Raji (cell line): Measurements from ENCODE around the gene LAMA5.

Source experiments
- POLR2A ChIP-seq: IDR thresholded peaks from 2 replicates; pipeline ENCODE4 v1.6.1; 2011; ENCODE audit warnings: low read depth, low read length, control low read depth; ENCODE audit not compliant: insufficient read depth

Gene LAMA5

DNA sequence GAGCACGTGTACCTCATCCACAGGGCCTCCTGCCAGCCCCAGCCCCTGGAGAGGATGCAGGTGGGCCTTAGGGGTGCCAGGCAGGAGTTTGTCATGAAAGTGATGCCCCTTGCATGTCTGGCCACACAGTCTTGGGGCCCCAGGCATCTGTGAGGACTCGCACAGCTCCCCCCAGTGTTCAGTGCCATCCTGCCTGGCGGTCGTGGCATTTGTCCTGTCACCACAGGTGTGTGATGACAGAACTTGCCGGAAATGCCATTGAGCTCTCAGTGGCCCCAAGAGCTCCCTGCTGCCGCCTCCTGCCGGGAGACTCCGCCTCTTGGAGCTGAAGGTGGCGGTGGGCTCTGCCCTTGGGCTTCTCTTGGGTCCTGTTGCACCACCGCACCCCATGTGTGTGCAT, 94.9 kb downstream of the LAMA5 start:
- TF ChIP-seq POLR2A = no peak

DNA sequence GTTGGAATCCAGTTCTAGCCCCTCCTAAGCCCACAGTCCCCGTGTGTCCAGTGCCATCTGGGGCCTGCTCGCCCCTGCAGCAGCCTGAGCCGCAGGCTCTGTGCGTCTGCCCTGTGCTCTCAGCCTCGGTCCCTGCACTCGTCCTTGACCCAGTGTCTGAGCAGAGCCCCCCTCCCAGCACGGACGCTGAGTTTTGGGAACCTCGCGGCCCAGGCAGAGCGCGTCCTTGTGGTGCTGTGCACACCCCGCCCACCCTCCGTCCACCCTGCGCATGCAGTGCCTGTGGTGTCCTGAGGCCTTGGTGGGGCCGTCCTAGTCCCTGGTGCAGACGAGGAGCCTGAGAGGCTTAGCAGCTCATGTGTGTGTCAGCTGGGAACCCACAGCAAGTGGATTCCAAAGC, 97.2 kb downstream of the LAMA5 start:
- TF ChIP-seq POLR2A = no peak

DNA sequence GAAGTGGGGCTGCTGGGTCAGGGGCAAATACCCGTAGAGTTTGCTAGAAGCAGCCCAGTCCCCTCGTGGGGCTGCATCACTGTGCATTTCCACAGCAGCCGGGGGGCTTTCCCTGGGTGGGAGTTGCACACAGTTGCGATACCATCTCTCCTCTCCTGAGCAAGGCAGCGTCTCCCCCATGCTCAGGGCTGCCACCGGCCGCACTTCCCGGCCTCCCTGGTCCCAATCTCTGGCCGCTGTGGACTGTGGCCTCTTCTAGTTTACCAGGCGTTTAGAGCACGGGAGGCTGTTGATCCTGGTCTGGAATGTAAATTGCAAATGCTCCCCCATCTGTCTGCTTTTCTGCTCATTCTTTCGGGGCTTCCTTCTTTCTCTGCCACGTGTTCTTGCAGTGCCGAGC, 97.7 kb downstream of the LAMA5 start:
- no peak for TF ChIP-seq POLR2A

DNA sequence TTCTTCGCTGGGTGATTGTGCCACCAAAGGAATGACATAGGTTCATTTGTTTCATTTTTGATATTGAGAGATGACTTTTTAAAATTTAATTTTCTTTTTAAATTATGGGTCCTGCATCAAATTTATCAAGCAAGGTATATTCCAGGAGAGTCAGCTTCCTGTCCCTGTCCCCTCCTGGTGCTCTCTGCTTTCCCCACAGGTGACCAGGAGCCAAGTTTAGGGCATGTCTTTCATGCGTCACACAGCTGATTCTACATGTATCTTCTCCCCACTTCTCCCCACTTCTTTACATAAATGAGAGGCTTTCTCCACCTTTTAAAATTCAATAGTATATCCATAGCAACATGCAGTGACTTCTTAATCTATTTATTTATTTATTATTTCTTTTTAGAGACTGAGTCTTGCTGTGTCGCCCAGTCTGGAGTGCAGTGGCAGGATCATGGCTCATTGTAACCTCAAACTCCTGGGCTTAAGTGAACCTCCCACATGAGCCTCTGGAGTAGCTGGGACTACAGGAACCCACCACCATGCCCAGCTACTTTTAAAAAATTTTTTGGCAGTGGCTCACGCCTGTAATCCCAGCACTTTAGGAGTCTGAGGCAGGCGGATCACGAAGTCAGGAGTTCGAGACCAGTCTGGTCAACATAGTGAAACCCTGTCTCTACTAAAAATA, 98.7 kb downstream of the LAMA5 start:
- TF ChIP-seq POLR2A = no peak

DNA sequence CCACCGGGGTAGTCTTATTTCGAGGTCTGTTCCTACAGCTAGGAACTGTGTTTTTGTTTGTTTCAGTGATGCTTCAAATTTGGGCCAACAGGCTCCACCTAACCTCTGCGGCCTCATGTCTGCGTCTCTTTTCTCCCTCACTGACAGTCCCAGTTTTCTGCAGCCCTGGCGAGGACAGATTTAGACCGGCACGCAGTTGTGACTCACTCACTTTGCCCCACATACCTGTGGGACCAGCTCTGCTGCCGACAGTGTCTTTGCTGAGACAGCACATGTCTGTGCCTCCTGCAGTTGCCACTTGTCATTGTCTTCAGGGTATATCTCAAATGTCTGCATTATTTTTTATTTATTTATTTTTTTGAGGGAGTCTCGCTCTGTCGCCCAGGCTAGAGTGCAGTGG, 99.6 kb downstream of the LAMA5 start:
- TF ChIP-seq POLR2A = no peak

DNA sequence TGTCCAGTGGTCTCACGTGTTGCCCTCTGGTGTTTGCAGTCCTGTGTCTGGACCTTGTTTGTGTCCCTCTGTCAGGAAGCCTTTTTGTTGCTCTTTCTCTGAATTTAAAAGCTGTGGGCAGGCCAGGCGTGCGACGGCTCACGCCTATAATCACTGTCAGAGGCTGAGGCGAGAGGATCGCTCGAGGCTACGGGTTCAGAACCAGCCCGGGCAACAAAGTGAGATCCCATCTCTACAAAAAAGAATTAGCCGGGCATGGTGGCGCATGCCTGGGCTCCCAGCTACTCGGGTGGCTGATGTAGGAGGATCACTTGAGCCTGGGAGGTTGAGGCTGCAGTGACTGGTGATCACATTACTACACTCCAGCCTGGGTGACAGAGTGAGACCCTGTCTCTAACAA, 100.3 kb downstream of the LAMA5 start:
- TF ChIP-seq POLR2A = no peak

DNA sequence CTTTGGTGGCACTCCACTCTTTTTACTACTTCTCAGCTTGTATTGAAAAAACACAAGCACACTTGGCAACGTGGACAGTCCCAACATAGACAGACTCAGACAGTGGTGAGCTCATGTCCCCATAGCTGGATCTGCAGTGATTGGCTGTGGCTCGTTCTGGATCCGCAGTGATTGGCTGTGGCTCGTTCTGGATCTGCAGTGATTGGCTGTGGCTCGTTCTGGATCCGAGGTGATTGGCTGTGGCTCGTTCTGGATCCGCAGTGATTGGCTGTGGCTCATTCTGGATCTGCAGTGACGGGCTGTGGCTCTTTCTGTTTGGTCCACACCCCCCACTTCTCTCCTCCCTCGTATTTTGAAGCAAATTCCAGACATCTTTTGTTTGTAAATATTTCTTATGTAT, 100.8 kb downstream of the LAMA5 start:
- no peak for TF ChIP-seq POLR2A

DNA sequence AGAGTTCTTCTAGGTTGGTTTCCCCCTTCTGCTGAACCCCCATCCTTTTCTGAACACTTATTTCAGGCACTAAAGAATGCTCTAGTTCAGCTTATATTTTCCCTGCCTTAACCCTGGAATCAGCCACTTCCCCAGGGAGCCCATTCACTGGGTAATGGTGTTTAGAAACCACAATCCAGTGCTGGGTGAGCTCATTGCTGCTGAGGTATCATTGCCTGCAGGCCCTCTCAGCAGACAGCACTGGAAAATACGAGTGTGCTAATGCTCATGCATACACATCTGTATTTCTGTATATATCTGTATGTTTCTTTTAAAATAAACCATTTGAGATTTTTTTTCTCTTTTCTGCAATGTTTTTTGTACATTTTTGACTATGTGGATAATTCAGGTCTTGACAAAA, 101.7 kb downstream of the LAMA5 start:
- TF ChIP-seq POLR2A = no peak

DNA sequence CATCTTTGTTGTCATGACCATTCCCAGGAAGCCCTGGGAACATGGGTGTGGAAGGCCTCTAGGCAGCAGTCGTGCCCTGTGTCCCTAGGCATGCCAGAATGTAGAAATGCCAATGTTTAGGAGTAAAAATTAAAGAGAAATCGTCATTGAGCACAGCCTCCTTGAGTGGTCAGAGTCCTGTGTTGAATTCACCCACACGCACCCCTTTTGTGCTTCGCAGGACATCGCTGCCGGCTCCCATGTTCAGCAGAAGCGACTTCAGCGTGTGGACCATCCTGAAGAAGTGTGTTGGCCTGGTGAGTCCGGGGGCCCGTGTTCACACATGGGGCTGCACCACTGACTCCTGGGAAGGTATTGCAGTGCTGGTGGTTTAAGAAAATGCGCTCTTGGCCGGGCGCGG, 103.7 kb downstream of the LAMA5 start:
- TF ChIP-seq POLR2A = no peak

DNA sequence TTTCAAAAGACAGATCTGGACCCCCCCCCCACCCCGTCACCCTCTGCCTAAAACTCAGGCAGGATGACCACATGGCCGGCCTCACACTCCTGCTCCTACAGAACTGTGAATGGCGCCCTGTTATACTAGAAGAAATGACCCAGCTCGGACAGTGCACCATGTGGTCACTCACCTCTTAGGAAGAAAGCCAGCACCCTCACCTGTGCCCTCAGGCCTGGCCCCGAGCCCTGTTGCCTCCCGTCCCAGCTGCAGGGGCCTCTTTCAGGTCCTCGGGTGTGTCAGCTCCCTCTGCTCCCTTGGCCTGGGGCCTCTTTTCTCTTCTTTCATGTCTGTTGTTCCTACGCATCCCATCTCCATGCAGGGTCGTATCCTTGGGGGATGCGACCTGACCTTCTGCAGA, 105.0 kb downstream of the LAMA5 start:
- no peak for TF ChIP-seq POLR2A

DNA sequence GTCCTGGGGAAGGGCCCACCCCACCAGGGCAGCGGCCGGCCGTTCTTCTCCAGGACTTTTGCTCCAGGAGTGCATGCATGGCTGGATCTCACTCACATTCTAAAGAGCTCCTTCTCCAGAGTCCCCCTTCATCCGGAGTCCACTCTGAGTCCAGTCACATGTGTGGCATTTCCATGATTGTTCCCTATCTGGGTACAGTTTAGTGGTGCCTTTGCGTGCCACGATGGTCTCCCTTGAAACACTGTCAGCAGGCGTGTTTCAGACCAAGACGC, 107.9 kb downstream of the LAMA5 start:
- TF ChIP-seq POLR2A = no peak
